HG02885 (cell line): ENCODE measurements around the gene SH3RF2.
"Not testable (repeated sequence)": the region's sequence is repeated elsewhere in the genome, so short reads cannot be mapped to it uniquely, and the experiment has no call there.

ENCODE experiments used
- ATAC-seq: cut with Tn5 transposase; IDR thresholded peaks from one replicate; pipeline ENCODE4 v1.9.1; 2021; ENCODE audit warnings: mild to moderate bottlenecking; ENCODE audit not compliant: unreplicated experiment, poor library complexity

SH3RF2 gene

DNA sequence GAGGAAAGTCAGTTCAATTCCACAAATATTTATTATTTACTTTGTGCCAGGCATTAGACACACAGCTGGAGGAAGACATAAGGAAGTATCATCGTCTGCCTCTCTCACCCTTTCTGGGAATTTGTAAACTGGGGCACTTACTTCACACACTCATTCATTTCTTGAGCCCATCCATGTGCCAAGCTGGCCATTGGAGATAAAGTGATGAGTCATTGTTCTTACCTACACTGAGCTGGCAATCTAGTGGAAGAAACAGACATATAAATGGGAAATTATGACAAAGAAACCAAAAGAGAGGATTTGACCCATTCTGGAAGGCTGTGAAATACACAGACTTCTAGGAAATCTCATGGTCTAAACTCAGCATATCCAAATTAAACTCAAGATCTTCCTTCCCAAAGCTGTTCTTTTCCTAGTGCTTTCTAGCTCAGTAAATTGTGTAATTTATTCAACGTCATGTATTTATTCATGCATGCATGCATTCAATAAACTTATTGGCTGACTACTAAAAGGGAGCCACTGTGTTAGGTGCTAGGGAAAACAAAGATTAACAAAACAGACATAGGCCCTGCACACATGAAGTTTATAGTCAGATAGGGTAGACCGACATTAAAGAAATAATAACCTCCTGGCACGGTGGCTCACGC lies 65.3 kb downstream of the SH3RF2 start:
- no peak for ATAC-seq

DNA sequence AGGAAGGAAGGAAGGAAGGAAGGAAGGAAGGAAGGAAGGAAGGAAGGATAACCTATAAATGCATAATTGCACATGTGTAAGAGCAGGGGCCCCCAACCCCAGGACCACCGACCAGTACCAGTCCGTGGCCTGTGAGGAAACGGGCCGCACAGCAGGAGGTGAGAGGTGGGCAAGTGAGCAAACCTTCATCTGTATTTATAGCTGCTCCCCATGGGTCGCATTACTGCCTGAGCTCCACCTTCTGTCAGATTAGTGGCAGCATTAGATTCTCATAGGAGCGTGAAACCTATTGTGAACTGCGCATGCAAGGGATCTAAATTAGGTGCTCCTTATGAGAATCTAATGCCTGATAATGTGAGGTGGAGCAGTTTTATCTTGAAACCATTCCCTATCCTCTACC lies 66.1 kb downstream of the SH3RF2 start:
- no peak for ATAC-seq

DNA sequence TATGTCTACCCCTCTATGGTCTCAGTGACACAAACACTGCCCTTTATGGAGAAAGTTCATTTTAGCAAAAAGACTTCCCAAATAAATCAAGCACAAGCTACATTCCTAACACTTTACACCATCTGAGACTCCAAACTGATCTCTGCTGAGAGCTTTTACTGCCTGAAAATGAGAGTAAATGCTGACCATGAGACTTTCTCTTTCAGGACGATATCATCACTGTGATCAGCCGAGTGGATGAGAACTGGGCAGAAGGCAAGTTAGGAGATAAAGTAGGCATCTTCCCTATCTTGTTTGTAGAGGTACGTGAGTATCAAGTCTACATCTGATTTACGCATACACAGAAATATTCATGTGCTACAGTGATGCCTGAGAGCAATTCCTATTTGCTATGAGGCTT lies 67.5 kb downstream of the SH3RF2 start:
- no peak for ATAC-seq

DNA sequence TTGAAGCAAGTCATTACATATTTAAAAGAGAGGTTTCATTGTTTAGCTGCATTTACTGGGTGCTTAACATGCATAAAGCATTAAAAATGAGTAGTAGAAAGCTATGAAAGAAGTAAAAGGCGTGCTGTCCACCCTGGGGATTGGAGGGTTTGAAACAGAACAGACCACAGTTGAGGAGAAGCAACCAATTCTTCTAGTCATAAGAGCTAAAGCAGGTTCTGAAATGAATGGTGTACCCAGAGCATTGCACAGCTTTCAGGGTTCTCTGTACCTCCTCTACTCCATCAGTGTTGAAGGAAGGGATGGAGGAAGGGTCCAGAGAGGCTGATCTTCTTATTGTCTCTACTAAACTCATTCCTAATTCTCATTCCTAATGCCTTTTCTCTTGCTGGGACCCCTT lies 68.9 kb downstream of the SH3RF2 start:
- ATAC-seq = no peak

DNA sequence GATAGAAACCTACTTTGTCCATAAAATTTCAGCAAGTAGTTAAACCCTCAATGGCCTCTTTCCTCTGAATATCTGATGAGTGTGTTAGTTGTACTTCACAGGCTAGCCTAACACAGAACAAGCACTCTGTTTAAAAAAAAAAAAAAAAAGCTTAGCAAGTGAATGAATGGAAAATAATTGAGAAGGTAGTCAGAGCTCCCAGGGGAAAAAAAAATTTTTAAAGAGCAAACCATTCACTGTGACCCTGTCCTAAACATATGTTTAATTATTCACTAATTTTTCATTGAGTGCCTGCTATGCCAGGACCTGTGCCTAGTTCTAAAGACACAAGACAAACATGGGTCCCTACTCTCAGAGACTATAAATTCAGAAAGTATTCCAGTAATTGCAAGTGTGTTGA lies 69.3 kb downstream of the SH3RF2 start:
- no peak for ATAC-seq

DNA sequence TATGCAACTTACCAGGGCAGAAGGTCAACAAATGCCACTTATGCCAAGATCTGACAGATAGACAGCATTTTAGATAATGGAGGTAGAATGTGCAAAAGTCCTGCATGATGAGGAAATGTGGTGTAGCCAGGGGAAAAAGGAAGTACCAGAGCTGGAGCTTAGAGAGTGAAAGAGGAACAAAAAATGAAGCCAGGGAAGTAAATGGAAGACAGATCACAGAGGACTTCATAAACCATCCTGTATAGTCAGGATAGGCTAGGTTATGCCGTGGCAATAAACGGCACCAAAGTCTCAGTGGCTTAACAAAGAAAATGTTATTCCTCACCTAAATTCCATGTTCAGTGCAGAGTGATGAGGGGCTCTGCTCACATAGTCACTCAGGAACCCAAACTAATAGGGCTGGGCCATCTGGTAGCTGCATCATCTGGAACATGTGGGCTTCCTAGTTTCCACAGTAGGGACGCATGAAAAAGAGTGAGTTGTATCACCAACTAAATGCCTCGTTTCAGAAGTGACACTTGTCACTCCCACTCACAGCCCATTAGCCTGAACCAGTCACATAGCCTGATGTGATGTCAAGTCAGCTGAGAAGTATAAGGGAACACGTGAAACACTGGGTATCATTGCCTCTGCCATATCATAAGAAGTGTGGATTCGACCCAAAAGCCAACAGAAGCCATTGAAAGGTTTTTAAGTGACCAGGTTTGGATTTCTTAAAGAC lies 70.3 kb downstream of the SH3RF2 start:
- ATAC-seq = no peak

DNA sequence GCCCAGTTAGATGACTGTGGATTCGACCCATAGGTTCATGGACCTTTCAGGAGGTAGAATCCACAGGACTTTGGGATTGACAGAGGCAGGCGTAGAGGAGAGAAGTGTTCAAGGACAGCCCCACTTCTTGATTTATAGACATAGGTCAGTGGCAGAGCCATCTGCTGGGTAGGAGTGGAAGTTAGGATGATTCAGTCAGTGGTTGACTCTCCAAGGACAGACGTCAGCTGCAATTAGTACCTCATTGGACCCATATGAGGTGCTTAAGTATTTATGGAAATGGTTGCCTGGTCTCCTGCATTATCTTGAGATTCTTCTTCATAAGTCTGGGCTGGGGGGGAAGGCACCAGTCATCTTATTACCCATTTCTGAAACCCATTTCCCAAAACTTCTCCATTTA lies 70.9 kb downstream of the SH3RF2 start:
- no peak for ATAC-seq

DNA sequence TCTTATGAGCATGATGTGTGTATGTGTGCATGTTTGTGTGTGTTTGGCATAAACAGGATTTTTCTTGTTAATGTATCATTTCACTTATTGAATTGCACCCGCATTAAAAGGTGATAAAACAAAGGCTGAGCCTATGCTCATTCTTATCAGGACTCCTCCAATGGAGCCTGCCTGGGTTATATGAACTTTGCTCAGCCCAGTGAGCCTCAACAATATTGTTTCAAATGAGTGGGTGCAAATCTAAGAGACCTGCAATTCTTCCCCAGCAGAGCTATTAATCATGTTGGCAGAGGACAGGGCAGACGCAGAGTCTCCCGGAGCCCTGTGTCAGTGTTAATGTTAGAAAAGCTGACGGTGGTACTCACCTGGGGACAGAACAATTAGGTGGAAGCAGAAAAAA lies 71.6 kb downstream of the SH3RF2 start:
- no peak for ATAC-seq

DNA sequence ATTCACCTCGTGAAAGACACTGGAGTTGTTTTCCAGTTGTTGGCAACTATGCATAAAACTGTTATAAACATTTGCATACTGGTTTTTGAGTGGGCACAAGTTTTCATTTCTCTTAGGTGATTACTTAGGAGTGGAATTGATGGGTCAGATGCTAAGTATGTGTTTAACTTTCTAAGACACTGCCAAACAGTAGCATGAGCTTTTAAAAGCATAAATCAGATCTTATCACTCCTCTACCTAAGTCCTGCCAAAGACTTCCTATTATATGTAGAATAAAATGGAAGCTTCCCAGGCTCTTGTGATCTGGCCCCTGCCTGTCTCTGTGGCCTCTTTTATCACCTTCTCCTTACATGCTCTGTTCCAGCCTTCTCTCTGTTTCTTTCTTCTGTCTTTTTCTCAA lies 72.6 kb downstream of the SH3RF2 start:
- ATAC-seq = no peak

DNA sequence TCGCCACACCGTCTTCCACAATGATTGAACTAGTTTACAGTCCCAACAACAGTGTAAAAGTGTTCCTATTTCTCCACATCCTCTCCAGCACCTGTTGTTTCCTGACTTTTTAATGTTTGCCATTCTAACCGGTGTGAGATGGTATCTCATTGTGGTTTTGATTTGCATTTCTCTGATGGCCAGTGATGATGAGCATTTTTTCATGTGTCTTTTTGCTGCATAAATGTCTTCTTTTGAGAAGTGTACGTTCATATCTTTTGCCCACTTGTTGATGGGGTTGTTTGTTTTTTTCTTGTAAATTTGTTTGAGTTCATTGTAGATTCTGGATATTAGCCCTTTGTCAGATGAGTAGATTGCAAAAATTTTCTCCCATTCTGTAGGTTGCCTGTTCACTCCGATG lies 74.1 kb downstream of the SH3RF2 start:
- not testable (repeated sequence) for ATAC-seq

DNA sequence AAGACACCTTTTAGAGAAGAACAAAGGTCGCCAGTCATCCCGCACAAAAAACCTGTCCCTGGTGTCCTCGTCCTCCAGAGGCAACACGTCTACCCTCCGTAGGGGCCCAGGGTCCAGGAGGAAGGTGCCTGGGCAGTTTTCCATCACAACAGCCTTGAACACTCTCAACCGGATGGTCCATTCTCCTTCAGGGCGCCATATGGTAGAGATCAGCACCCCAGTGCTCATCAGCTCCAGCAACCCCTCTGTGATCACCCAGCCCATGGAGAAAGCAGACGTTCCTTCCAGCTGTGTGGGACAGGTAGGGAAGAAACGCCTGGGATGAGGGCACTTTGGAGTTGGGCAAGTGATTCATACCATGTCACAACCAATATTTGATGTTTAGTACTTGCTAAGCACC lies 77.4 kb downstream of the SH3RF2 start:
- no peak for ATAC-seq

DNA sequence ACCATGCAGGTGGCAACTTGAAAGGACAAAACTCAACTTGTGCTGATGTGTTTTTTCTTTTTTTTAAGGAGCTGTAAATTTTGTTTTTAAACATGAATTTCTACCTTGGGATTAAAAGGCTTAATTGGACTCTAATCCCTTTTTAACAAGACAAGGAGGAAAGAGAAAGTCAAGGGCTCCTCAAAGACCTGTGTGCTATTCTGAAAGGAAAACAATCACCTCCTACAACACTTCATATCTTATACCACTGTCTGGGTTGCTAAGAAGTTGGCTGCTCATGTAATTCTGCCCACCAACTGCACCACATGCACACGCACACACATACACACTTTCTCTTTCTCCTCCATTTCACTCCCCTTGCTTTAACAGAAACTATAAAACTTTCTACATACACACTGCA lies 78.6 kb downstream of the SH3RF2 start:
- no peak for ATAC-seq

DNA sequence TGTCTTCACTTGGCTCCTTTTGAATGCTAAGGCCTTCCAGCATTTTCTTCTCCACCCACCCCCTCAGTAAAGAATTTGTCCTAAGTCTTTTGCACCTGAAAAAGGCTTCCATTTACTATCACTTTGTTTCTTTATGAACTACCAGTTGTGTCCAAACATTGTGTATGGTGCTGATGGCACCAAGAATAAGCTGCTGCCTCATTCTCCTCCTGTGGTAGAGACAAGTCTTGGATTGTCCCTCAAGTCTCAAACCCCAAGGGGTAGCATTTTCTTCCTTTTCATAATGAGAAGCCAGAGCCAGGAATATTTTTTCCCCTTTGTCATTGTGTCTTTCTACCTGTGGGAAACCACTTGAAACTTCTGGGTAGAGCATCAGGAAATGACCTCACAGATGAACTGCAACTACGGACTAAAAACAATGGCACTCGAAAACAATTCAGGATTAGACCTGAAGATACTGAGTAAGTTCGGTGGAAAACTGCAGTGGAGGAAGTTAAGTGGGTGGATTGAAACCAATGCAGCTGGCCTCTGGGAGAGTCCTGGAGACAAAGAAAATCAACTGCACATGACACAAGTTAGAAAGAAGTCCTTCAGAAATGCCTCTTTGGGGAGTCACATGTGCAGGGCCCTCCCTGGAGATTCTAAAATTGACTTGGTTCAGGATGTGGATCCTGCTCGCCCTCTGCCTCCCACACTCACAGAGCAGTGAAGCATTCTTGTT lies 80.5 kb downstream of the SH3RF2 start:
- ATAC-seq = no peak

DNA sequence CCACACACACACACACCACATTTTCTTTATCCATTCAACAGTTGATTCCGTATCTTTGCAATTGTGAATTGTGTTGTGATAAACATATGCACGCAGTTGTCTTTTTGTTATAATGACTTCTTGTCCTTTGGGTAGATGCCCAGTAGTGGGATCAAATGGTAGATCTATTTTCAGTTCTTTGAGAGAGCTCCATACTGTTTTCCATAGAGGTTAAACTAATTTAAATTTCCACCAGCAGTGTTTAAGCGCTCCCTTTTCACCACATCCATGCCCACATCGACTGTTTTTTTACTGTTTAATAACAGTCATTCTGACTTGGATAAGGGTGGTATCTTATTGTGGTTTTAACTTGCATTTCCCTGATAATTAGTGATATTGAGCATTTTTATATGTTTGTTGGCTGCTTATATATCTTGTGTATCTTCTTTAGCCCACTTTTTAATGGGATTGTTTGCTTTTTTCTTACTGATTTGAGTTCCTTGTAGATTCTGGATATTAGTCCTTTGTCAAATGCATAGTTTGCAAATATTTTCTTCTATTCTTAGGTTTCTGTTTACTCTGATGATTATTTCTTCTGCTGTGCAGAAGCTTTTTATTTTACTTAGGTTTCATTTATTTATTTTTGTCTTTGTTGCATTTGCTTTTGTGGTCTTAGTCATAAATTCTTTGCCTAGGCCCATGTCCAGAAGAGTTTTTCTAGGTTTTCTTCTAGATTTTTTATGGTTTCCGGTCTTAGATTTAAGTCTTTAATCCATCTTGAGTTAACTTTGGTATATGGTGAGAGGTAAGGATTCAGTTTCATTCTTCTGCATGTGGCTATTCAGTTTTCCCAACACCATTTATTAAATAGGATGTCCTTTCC lies 82.4 kb downstream of the SH3RF2 start:
- ATAC-seq = no peak

DNA sequence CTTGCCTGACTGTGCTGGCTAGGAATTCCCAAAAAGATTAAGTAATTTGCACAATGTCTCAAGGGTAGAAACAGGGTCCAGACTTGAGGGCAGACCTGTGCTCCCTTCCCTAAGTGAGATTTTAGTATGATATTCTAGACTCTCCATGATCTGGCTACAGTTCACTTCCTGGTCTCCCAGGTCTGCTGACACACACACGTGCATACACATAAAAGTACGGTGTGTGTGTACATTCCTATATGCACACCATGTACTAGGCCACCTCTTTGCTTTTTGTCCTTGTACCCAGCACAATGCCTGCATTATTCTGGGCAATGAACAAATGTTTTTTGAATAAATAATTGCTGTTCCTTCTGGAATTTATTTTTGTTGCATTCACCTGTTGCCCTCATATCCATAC lies 83.7 kb downstream of the SH3RF2 start:
- no peak for ATAC-seq

DNA sequence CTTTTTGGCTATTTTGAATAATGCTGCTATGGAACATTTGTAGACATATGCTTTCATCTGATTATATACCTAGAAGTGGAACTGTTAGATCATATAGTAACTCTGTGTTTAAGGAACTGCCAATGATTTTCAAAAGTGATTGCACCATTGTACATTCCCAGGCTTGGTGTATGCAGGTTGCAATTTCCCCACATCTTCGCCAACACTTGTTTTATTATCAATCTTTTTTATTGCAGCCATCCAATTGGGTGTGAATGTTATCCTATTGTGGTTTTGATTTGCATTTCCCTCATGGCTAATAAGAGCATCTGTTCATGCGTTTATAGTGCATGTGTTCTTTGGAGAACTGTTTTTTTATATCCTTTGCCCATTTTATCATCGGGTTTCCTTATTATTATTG lies 87.7 kb downstream of the SH3RF2 start:
- no peak for ATAC-seq

DNA sequence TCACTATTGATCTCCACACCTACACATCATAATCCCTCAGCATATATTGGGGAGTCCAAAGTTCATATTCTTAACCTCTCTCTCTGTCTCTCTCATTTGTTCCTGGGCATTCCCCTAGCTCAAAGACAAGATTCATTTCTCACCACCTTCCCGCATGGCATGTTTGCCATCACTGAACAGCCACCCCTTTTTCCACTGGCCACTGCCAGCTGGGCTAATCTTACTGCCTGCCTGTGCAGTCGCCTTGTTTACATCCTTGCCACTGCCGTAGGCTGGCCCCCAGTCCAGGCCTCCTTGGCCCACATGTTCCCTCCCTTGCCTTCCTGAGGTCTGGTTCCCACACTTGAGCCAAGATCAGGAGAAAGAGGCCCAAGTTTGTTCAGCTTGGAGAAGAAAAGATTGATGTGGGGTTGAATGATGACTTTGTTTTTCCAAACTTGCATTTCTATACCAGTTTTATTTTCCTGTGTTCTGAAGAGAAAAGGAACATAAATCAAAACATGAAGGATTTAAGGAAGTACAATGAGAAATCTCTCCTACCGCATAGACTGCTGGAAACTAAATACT lies 88.8 kb downstream of the SH3RF2 start:
- ATAC-seq = no peak

DNA sequence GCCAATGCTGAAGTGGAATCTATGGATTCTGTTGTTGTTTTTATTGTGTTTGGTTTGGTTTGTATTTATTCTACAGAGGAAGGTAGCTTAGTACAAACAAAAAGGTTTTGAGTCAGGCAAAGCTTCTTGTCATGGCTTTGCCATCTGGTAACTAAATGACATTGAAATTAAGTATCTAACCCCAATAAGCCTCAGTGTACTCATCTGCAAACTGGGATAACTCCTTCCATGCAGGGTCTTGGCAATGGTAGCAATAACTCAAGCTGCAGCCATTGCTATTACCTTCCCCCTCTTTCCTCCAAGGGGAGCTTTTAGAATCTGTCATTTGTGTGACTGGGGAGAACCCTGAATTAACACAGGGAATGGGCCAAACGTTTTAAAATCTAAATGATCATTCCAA lies 89.3 kb downstream of the SH3RF2 start:
- ATAC-seq = no peak

DNA sequence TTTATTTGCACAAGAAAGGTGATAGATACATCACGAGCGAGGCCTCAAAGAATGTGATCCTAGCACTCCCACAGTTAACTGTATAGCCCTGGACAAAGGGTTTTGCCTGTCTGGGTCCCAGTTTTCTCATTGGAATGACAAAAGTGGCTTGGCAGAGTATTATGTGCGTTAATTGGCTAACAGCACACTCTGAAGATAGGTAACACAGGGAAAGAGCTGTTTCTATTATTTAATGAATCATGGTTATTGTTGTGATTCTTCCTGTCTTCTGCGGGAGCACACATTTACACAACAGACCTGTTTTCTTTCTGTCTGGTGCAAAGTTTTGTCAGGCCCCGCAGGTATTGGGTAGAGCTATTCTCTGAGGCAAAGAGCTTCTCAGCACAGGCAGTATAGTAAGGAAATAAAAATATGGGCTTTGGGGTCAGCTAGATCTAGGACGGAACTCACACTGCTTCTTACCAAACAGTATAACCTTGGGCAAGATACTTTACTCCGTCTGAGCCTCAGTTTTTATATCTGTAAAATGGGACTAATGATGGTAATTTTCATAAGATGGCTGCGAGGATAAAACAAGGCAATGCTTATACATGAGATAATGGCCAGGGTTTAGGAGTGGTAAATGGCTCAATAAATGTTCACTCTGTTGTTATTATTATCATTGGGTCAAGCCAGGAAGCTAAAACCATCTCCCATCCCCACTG lies 90.1 kb downstream of the SH3RF2 start:
- ATAC-seq = no peak

DNA sequence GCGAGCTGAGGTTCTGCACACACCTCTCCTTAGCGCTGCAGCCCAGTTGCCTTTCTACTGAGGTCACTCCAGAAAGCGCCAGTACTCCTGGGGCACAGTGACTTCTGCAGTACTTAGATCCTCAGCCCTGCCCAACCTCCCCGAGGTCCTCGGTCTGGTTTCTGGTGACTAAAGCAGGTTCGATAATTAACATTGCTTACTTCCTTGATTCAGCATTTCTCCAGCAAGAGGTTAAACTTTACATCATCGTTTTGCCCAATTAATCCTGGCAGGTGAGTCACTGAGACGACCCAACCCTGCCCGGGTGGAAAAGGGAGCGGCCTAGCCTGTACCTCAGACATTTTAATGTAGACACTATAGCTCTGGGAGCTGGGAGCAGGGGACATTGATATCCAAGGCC lies 91.4 kb downstream of the SH3RF2 start:
- no peak for ATAC-seq
